SK-N-SH treated with all-trans-retinoic acid at 6 μM for 48 hours (cell line): ENCODE data around the gene STIMATE.

Experiments
- ATAC-seq: fragments of 200-7000 bp; cut with Tn5 transposase; 3 replicates; pipeline ENCODE4 v1.9.1; 2020; ENCODE audit warnings: mild to moderate bottlenecking, moderate library complexity
- ARNTL ChIP-seq: fragments of 450-650 bp; formaldehyde crosslinking; IDR thresholded peaks from 2 replicates; pipeline ENCODE4 v1.5.0; 2020; ENCODE audit warnings: low read depth, mild to moderate bottlenecking, moderate library complexity, borderline replicate concordance
- BACH2 ChIP-seq: fragments of 250-450 bp; sonication (Bioruptor Pico); IDR thresholded peaks from 2 replicates; pipeline ENCODE4 v1.9.0; 2021; ENCODE audit warnings: mild to moderate bottlenecking, borderline replicate concordance
- CSDC2 ChIP-seq: fragments of 250-450 bp; sonication (Bioruptor Pico); IDR thresholded peaks from 2 replicates; pipeline ENCODE4 v1.5.0; 2020; ENCODE audit warnings: mild to moderate bottlenecking, moderate library complexity
- ESRRG ChIP-seq: fragments of 250-450 bp; sonication (Bioruptor Pico); IDR thresholded peaks from 2 replicates; pipeline ENCODE4 v1.6.1; 2021; ENCODE audit warnings: mild to moderate bottlenecking
- GLIS3 ChIP-seq: fragments of 250-450 bp; sonication (Bioruptor Pico); IDR thresholded peaks from 2 replicates; pipeline ENCODE4 v1.5.0; 2020; ENCODE audit warnings: mild to moderate bottlenecking, moderate library complexity
- ISL1 ChIP-seq: fragments of 250-450 bp; sonication (Bioruptor Pico); IDR thresholded peaks from 2 replicates; pipeline ENCODE4 v2.1.2; 2022; ENCODE audit warnings: mild to moderate bottlenecking, moderate library complexity
- OSR1 ChIP-seq: fragments of 250-450 bp; sonication (Bioruptor Pico); IDR thresholded peaks from 2 replicates; pipeline ENCODE4 v1.8.0; 2022; ENCODE audit warnings: moderate library complexity, mild to moderate bottlenecking, inconsistent platforms
- PPARA ChIP-seq: fragments of 250-450 bp; sonication (Bioruptor Pico); IDR thresholded peaks from 2 replicates; pipeline ENCODE4 v1.5.0; 2020; ENCODE audit warnings: mild to moderate bottlenecking, borderline replicate concordance
- RARB ChIP-seq: fragments of 250-450 bp; sonication (Bioruptor Pico); IDR thresholded peaks from 2 replicates; pipeline ENCODE4 v1.8.0; 2021; ENCODE audit warnings: mild to moderate bottlenecking, moderate library complexity
- SNAI2 ChIP-seq: fragments of 250-450 bp; sonication (Bioruptor Pico); IDR thresholded peaks from 2 replicates; pipeline ENCODE4 v1.5.0; 2020; ENCODE audit warnings: mild to moderate bottlenecking, moderate library complexity
- ZC3H10 ChIP-seq: fragments of 250-450 bp; sonication (Bioruptor Pico); IDR thresholded peaks from 2 replicates; pipeline ENCODE4 v1.5.1; 2021; ENCODE audit warnings: mild to moderate bottlenecking, moderate library complexity
- ZFP3 ChIP-seq: fragments of 250-450 bp; sonication (Bioruptor Pico); IDR thresholded peaks from 2 replicates; pipeline ENCODE4 v1.5.0; 2020; ENCODE audit warnings: mild to moderate bottlenecking, moderate library complexity
- ZFP30 ChIP-seq: fragments of 450-650 bp; formaldehyde crosslinking; IDR thresholded peaks from 2 replicates; pipeline ENCODE4 v1.5.0; 2022; ENCODE audit warnings: mild to moderate bottlenecking, moderate library complexity
- ZNF565 ChIP-seq: fragments of 450-650 bp; formaldehyde crosslinking; conservative IDR thresholded peaks from 2 replicates; pipeline ENCODE4 v1.5.0; 2020; ENCODE audit warnings: low read depth, mild to moderate bottlenecking, moderate library complexity
- ZNF70 ChIP-seq: fragments of 450-650 bp; formaldehyde crosslinking; IDR thresholded peaks from 2 replicates; pipeline ENCODE4 v1.5.0; 2020; ENCODE audit warnings: mild to moderate bottlenecking, moderate library complexity
- ZNF8 ChIP-seq: fragments of 450-650 bp; formaldehyde crosslinking; IDR thresholded peaks from 2 replicates; pipeline ENCODE4 v1.5.0; 2020; ENCODE audit warnings: mild to moderate bottlenecking, moderate library complexity
- TF ChIP-seq, protein P1 (sequence below): fragments of 250-450 bp; sonication (Bioruptor Pico); IDR thresholded peaks from 2 replicates; pipeline ENCODE4 v1.8.0; 2020; ENCODE audit warnings: mild to moderate bottlenecking, moderate library complexity, borderline replicate concordance
- TF ChIP-seq, protein P2 (sequence below): fragments of 250-450 bp; sonication (Bioruptor Pico); IDR thresholded peaks from 2 replicates; pipeline ENCODE4 v1.5.0; 2020; ENCODE audit warnings: mild to moderate bottlenecking, moderate library complexity
- TF ChIP-seq, protein P3 (sequence below): fragments of 250-450 bp; sonication (Bioruptor Pico); IDR thresholded peaks from 2 replicates; pipeline ENCODE4 v1.5.1; 2021; ENCODE audit warnings: mild to moderate bottlenecking, moderate library complexity
- TF ChIP-seq, protein P4 (sequence below): fragments of 250-450 bp; sonication (Bioruptor Pico); IDR thresholded peaks from 2 replicates; pipeline ENCODE4 v1.5.1; 2020; ENCODE audit warnings: low read depth, mild to moderate bottlenecking, moderate library complexity

STIMATE gene

DNA sequence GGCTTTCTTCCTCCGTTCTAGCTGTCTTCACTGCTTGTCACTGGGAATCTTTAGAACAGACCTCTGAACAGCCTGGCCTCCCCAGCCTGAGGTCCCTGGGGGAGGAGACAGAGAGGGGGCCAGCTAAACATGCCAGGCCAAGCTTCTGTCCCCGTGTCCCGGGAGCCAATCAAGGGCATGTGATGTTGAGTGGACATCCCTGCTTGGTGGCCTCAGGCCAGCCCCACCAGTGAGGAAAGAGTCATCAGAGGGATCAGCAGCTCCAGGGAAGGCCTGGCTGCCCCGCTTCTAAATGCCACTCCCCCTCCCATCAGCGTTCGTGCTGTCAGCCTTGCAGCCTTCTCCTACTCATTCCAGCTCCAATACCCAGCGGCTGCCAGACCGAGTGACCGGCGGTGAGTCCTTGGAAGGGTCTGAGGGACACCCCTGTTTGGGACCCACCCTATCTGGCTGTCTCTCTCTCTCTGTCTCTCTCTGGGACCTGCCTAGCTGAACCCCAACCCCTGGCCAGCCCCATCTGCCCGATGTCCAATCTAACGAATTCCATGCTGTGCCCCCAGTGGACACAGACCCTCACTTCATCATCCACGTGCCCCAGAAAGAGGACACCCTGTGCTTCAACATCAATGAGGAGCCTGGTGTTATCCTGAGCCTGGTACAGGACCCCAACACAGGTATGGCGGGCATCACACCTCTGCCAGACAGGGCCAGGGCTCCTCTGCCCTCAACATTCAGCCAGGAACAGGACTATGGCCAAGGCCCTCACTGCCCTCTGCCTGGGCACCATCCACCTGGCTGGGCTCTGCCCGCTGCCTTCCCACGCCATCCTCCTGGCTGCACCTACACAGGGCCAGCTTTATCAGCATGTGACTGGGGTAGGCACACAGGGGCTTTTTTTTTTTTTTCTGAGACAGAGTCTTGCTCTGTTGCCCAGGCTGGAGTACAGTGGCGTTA is 109.4 kb downstream of the STIMATE start (continued):
- TF ChIP-seq, protein P1, sequence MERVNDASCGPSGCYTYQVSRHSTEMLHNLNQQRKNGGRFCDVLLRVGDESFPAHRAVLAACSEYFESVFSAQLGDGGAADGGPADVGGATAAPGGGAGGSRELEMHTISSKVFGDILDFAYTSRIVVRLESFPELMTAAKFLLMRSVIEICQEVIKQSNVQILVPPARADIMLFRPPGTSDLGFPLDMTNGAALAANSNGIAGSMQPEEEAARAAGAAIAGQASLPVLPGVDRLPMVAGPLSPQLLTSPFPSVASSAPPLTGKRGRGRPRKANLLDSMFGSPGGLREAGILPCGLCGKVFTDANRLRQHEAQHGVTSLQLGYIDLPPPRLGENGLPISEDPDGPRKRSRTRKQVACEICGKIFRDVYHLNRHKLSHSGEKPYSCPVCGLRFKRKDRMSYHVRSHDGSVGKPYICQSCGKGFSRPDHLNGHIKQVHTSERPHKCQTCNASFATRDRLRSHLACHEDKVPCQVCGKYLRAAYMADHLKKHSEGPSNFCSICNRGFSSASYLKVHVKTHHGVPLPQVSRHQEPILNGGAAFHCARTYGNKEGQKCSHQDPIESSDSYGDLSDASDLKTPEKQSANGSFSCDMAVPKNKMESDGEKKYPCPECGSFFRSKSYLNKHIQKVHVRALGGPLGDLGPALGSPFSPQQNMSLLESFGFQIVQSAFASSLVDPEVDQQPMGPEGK (CRISPR knock-in tag) = no peak
- TF ChIP-seq, protein P2, sequence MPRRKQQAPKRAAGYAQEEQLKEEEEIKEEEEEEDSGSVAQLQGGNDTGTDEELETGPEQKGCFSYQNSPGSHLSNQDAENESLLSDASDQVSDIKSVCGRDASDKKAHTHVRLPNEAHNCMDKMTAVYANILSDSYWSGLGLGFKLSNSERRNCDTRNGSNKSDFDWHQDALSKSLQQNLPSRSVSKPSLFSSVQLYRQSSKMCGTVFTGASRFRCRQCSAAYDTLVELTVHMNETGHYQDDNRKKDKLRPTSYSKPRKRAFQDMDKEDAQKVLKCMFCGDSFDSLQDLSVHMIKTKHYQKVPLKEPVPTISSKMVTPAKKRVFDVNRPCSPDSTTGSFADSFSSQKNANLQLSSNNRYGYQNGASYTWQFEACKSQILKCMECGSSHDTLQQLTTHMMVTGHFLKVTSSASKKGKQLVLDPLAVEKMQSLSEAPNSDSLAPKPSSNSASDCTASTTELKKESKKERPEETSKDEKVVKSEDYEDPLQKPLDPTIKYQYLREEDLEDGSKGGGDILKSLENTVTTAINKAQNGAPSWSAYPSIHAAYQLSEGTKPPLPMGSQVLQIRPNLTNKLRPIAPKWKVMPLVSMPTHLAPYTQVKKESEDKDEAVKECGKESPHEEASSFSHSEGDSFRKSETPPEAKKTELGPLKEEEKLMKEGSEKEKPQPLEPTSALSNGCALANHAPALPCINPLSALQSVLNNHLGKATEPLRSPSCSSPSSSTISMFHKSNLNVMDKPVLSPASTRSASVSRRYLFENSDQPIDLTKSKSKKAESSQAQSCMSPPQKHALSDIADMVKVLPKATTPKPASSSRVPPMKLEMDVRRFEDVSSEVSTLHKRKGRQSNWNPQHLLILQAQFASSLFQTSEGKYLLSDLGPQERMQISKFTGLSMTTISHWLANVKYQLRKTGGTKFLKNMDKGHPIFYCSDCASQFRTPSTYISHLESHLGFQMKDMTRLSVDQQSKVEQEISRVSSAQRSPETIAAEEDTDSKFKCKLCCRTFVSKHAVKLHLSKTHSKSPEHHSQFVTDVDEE (CRISPR knock-in tag) = no peak
- TF ChIP-seq ZNF70 (CRISPR knock-in tag) (no peak), PPARA (CRISPR knock-in tag) (no peak), ZC3H10 (CRISPR knock-in tag) (no peak), ZFP30 (CRISPR knock-in tag) (no peak), RARB (CRISPR knock-in tag) (no peak)

DNA sequence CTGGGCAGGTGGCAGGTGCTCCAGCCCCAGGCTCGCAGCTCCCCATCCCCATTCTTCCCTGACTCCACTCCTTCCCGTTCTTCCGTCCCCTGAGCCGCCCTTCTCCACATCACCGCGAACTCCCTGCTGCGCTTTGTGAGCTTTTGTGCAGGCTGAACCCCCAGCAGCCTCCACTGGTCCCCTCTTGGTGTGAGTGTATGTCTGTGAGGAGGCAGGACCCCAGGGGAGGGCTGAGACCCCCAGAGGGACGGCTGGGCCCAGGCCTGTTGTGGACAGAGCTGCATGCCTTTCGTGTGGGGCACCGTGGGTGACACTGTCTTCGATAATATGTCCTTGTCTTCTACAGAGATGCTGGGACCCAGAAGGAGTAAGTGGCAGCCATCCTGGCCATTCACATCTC is 110.1 kb downstream of the STIMATE start:
- no peak for ATAC-seq
- TF ChIP-seq, protein P2 (CRISPR knock-in tag) = no peak
- TF ChIP-seq OSR1 (CRISPR knock-in tag) = no peak
- no peak for TF ChIP-seq PPARA (CRISPR knock-in tag)
- no peak for TF ChIP-seq CSDC2
- no peak for TF ChIP-seq ESRRG (CRISPR knock-in tag)
- no peak for TF ChIP-seq SNAI2 (CRISPR knock-in tag)
- no peak for TF ChIP-seq ZFP30 (CRISPR knock-in tag)
- TF ChIP-seq, protein P3, sequence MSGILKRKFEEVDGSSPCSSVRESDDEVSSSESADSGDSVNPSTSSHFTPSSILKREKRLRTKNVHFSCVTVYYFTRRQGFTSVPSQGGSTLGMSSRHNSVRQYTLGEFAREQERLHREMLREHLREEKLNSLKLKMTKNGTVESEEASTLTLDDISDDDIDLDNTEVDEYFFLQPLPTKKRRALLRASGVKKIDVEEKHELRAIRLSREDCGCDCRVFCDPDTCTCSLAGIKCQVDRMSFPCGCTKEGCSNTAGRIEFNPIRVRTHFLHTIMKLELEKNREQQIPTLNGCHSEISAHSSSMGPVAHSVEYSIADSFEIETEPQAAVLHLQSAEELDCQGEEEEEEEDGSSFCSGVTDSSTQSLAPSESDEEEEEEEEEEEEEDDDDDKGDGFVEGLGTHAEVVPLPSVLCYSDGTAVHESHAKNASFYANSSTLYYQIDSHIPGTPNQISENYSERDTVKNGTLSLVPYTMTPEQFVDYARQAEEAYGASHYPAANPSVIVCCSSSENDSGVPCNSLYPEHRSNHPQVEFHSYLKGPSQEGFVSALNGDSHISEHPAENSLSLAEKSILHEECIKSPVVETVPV (CRISPR knock-in tag) = no peak
- TF ChIP-seq, protein P1 (CRISPR knock-in tag) = no peak
- TF ChIP-seq ARNTL = no peak
- TF ChIP-seq ISL1 (CRISPR knock-in tag) = no peak
- no peak for TF ChIP-seq GLIS3 (CRISPR knock-in tag)
- TF ChIP-seq ZNF8 = no peak
- TF ChIP-seq BACH2 (CRISPR knock-in tag) = no peak
- TF ChIP-seq, protein P4, sequence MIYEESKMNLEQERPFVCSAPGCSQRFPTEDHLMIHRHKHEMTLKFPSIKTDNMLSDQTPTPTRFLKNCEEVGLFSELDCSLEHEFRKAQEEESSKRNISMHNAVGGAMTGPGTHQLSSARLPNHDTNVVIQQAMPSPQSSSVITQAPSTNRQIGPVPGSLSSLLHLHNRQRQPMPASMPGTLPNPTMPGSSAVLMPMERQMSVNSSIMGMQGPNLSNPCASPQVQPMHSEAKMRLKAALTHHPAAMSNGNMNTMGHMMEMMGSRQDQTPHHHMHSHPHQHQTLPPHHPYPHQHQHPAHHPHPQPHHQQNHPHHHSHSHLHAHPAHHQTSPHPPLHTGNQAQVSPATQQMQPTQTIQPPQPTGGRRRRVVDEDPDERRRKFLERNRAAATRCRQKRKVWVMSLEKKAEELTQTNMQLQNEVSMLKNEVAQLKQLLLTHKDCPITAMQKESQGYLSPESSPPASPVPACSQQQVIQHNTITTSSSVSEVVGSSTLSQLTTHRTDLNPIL (CRISPR knock-in tag) = no peak
- TF ChIP-seq ZNF565 (CRISPR knock-in tag) = no peak
- no peak for TF ChIP-seq ZFP3 (CRISPR knock-in tag)
- TF ChIP-seq RARB (CRISPR knock-in tag) = no peak
- TF ChIP-seq ZNF70 (CRISPR knock-in tag) = no peak
- TF ChIP-seq, all 23 proteins: peak for 0
